ENCODE measurements around the gene DMD.
"Not testable (repeated sequence)": the region's sequence is repeated elsewhere in the genome, so short reads cannot be mapped to it uniquely, and the experiment has no call there.

DMD gene

GRCh38 chrX:31590581-31591114 lies 1620.7 kb downstream of the DMD start:
- FAIRE-seq (no peak), DNase-seq (ENCODE audit: insufficient read length, low spot score) (no peak)
- no peak for TF ChIP-seq CTCF (IDR thresholded peaks at IDR 0.05; ENCODE audit: insufficient read depth, missing control alignments)

- no peak for TF ChIP-seq CTCF (IDR thresholded peaks at IDR 0.05; ENCODE audit: insufficient read depth, missing control alignments)
- DNase-seq (ENCODE audit: insufficient read length, low spot score) (no peak), FAIRE-seq (no peak)
Observed at GRCh38 chrX:31589503-31589902, 1621.8 kb downstream of the DMD start.

- no peak for TF ChIP-seq CTCF (IDR thresholded peaks at IDR 0.05; ENCODE audit: insufficient read depth, missing control alignments)
- DNase-seq (ENCODE audit: insufficient read length, low spot score) (no peak), FAIRE-seq (no peak)
Observed at GRCh38 chrX:31588355-31588754, 1623.0 kb downstream of the DMD start.

GRCh38 chrX:31583892-31584291 lies 1627.5 kb downstream of the DMD start:
- DNase-seq (ENCODE audit: insufficient read length, low spot score); FAIRE-seq: not testable (repeated sequence)

GRCh38 chrX:31580726-31581125 lies 1630.6 kb downstream of the DMD start:
- FAIRE-seq (no peak), DNase-seq (ENCODE audit: insufficient read length, low spot score) (no peak)

GRCh38 chrX:31580227-31580626 lies 1631.1 kb downstream of the DMD start:
- no peak for FAIRE-seq
- DNase-seq (ENCODE audit: insufficient read length, low spot score) = no peak
- no peak for TF ChIP-seq CTCF (IDR thresholded peaks at IDR 0.05; ENCODE audit: insufficient read depth, missing control alignments)

More at GRCh38 chrX:31580726-31581125, 1630.6 kb downstream of the DMD start:
- TF ChIP-seq CTCF (IDR thresholded peaks at IDR 0.05; ENCODE audit: insufficient read depth, missing control alignments) = no peak

- DNase-seq (ENCODE audit: insufficient read length, low spot score) (no peak), FAIRE-seq (no peak)
- no peak for TF ChIP-seq CTCF (IDR thresholded peaks at IDR 0.05; ENCODE audit: insufficient read depth, missing control alignments)
Observed at GRCh38 chrX:31572360-31572759, 1639.0 kb downstream of the DMD start.

GRCh38 chrX:31570658-31571057 lies 1640.7 kb downstream of the DMD start:
- FAIRE-seq = no peak

More at GRCh38 chrX:31570658-31571057, 1640.7 kb downstream of the DMD start:
- no peak for TF ChIP-seq CTCF (IDR thresholded peaks at IDR 0.05; ENCODE audit: insufficient read depth, missing control alignments)
- no peak for DNase-seq (ENCODE audit: insufficient read length, low spot score)

Data from D721Med (cell line).